ENCODE measurements around the gene POLR2E.

The POLR2E gene

DNA sequence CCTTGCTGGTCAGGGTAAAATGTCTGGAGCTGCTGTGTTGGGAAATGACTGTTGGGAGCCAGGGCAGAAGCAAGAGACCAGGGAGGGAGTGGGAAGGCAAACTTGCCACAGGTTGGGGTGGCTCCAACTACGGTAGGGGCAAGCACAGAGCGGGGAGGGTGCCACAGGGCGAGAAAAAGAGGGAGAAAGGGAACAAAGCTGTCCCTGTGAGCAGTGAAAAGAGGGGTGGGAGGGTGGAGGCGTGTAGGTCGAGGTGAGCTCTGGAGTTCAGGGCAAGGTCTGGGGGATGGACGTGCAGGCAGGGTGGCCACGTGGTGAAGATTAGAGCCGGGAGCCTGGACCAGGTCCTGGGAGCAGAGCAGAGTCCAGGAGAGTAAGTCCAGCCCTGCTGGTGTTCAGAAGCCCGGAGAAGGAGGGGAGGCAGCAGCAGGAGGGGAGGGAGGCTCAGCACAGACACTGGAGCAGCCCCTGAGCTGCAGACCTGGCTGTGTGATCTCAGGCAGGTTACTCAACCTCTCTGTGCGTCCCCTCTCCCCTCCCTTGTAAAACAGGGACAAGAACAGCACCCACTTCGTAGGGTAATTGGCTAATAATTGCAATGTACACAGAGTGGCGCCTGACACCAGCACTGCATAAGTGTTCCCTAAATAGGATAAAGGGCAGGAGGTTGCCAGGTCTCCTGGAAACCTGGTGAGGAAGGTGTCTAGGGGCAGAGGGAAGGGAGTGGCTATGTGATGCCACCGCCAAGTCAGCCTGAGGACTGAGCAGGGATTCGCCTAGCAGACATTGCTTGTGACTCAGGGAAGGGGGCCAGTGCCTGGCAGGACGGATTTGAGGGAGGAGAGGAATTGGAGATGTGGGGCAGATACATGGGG lies 3.2 kb upstream of the POLR2E start:
- Histone ChIP-seq H3K9me3 (ENCODE audit: control insufficient read depth in 1 of 2, low read length in 2 of 2) (no peaks in the 10 kb centered on the region), H3K27ac (ENCODE audit: low read length) (peak overlapping the region; percentile 31), H3K27me3 (ENCODE audit: low read depth, low read length) (no peaks in the 10 kb centered on the region), H3K4me3 (ENCODE audit: low read depth in 1 of 2, low read length in 2 of 2) (no peak overlapping the region), H3K36me3 (ENCODE audit: control insufficient read depth in 1 of 2, insufficient read depth in 2 of 2, low read length in 2 of 2) (peaks cover 0 to 5% of the 10 kb centered on the region in 2 donors), H3K4me1 (ENCODE audit: control insufficient read depth in 1 of 2, insufficient read depth in 2 of 2, low read length in 2 of 2) (peaks cover 17 to 44% of the 10 kb centered on the region in 2 donors)

DNA sequence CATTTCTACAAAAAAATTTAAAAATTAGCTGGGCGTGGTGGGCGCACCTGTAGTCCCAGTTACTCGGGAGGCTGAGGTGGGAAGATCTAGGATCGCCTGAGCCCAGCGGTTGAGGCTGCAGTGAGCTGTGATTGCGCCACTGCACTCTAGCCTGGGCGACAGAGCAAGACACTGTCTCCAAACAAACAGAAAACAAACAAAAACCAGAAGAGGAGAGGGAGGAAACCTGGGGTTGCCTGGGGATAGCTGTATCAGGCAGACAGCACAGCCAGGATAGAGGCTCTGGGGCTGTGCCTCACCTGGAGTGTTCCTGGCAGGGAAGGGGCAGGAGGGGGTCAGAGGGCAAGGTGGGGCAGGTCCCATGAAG lies 2.6 kb upstream of the POLR2E start:
- Histone ChIP-seq H3K9me3 (ENCODE audit: control insufficient read depth in 1 of 2, low read length in 2 of 2) (no peaks in the 10 kb centered on the region), H3K4me1 (ENCODE audit: control insufficient read depth in 1 of 2, insufficient read depth in 2 of 2, low read length in 2 of 2) (peaks cover 12 to 42% of the 10 kb centered on the region in 2 donors), H3K36me3 (ENCODE audit: control insufficient read depth in 1 of 2, insufficient read depth in 2 of 2, low read length in 2 of 2) (peaks cover 0 to 12% of the 10 kb centered on the region in 2 donors), H3K4me3 (ENCODE audit: low read depth in 1 of 2, low read length in 2 of 2) (no peak overlapping the region), H3K27ac (ENCODE audit: low read length) (no peak overlapping the region), H3K27me3 (ENCODE audit: low read depth, low read length) (no peaks in the 10 kb centered on the region)

DNA sequence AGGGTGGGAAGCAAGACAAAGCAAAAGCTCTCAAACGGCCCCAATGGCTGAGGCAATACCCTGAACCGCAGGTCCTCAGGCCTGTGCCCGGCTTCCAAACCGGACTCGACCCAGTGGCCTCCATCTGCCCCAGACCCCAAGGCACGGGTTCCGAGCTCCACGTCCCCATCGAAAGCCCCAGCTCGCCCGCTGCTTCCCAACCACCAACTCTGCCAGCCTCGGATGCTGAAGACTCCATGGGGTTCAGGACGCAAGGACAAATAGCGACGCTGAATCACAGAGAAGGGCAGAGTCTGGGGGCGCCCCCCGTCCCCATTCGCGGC lies 559 bp downstream of the POLR2E start:
- H3K4me1 ChIP-seq (ENCODE audit: control insufficient read depth in 1 of 2, insufficient read depth in 2 of 2, low read length in 2 of 2): peaks cover 7 to 36% of the 10 kb centered on the region in 2 donors
- peak overlapping the region; percentile 84 to 91 for H3K4me3 ChIP-seq (ENCODE audit: low read depth in 1 of 2, low read length in 2 of 2)
- H3K27me3 ChIP-seq (ENCODE audit: low read depth, low read length): no peaks in the 10 kb centered on the region
- H3K9me3 ChIP-seq (ENCODE audit: control insufficient read depth in 1 of 2, low read length in 2 of 2): no peaks in the 10 kb centered on the region
- H3K36me3 ChIP-seq (ENCODE audit: control insufficient read depth in 1 of 2, insufficient read depth in 2 of 2, low read length in 2 of 2): peaks cover 5 to 30% of the 10 kb centered on the region in 2 donors
- H3K27ac ChIP-seq (ENCODE audit: low read length): no peak overlapping the region

DNA sequence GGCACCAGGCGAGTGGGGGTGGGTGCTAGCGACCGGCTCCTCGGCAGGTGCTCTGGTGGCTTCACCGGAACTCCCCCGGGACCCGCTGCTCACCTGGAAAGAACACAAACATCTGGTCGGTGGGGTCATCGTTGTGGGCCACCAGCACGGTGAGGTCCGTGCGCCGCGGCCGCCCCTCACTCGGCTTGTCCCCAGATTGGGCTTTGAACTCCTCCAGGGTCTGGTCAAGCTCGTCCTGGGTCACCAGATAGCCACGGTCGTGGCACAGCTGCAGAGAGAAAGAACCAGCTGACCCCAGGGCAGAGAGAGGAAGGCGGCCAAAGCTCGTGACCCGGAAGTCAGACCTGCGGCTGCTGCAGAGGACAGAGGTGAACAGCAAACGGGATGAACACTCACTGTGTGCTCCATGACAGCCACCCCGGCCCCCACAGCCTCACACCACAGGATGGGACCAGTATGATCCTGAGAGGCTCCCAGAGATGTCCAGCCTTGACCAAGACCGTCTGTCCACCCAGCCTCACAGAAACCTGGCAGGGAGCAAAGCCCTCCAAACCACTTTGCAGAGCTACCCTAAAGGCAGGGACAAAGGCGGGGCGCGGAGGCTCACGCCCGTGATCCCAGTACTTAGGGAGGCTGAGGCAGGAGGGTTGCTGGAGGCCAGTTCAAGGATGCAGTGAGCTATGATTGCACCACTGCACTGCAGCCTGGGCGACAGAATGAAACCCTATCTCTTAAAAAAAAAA lies 1.2 kb downstream of the POLR2E start:
- Histone ChIP-seq H3K27me3 (ENCODE audit: low read depth, low read length) (no peaks in the 10 kb centered on the region), H3K27ac (ENCODE audit: low read length) (no peak overlapping the region), H3K9me3 (ENCODE audit: control insufficient read depth in 1 of 2, low read length in 2 of 2) (no peaks in the 10 kb centered on the region), H3K36me3 (ENCODE audit: control insufficient read depth in 1 of 2, insufficient read depth in 2 of 2, low read length in 2 of 2) (peaks cover 5 to 36% of the 10 kb centered on the region in 2 donors), H3K4me3 (ENCODE audit: low read depth in 1 of 2, low read length in 2 of 2) (peak overlapping the region; percentile 84 to 91), H3K4me1 (ENCODE audit: control insufficient read depth in 1 of 2, insufficient read depth in 2 of 2, low read length in 2 of 2) (peaks cover 6 to 33% of the 10 kb centered on the region in 2 donors)

DNA sequence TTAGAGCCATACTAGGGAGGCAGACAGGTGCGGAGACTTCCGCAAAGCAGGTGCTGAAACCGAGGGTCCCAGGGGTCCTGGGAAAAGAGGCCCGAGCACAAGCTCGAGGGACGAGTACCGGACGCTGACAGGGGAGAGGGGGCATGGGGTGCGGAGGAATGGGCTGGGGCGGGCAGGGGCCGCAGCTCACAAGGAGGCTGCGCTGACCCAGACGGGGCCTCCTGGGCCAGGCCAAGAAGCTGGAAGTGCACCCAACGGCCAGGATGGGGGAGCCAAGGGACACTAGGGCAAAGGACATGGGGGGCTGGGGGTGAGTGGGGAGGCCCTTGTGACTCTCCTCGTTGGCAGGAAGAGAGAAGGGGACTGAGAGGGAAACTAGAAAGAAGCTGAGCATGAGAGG lies 1.8 kb downstream of the POLR2E start:
- peak overlapping the region; percentile 84 to 91 for H3K4me3 ChIP-seq (ENCODE audit: low read depth in 1 of 2, low read length in 2 of 2)
- peaks cover 0 to 28% of the 10 kb centered on the region in 2 donors for H3K4me1 ChIP-seq (ENCODE audit: control insufficient read depth in 1 of 2, insufficient read depth in 2 of 2, low read length in 2 of 2)
- no peaks in the 10 kb centered on the region for H3K27me3 ChIP-seq (ENCODE audit: low read depth, low read length)
- no peaks in the 10 kb centered on the region for H3K9me3 ChIP-seq (ENCODE audit: control insufficient read depth in 1 of 2, low read length in 2 of 2)
- no peak overlapping the region for H3K27ac ChIP-seq (ENCODE audit: low read length)
- peaks cover 5 to 42% of the 10 kb centered on the region in 2 donors for H3K36me3 ChIP-seq (ENCODE audit: control insufficient read depth in 1 of 2, insufficient read depth in 2 of 2, low read length in 2 of 2)

DNA sequence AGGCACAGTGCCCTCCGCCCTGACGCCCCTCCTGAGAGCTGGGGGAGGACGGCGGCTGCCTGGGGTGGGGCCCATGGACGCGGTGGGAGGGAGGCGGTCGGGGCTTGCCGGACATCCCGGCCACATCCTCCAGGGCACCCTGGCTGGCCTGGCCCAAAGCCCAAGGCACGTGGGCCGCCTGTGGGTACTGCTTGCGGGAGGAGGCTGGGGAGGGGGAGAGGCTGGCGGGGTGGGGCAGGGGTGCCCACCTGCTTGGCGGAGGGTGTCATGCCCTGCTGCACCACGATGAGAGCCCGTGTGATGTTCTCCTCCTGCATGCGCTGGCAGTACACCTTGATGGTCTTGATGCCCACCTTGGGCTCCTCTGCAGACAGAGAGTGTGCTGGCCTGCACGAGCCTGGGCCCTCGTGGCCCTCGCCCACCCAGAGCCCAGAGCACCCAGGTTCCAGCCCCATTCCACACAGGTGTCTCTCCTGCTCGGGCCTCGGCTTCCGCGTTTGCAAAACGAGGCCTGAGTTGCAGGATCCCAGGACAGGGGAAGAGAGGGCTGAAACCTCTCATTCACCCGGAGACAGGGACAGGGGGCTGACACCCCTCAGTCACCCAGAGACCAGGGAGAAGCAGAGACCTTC lies 3.5 kb downstream of the POLR2E start:
- no peaks in the 10 kb centered on the region for H3K27me3 ChIP-seq (ENCODE audit: low read depth, low read length)
- no peak overlapping the region for H3K27ac ChIP-seq (ENCODE audit: low read length)
- H3K9me3 ChIP-seq (ENCODE audit: control insufficient read depth in 1 of 2, low read length in 2 of 2): no peaks in the 10 kb centered on the region
- peaks cover 5 to 46% of the 10 kb centered on the region in 2 donors for H3K36me3 ChIP-seq (ENCODE audit: control insufficient read depth in 1 of 2, insufficient read depth in 2 of 2, low read length in 2 of 2)
- H3K4me1 ChIP-seq (ENCODE audit: control insufficient read depth in 1 of 2, insufficient read depth in 2 of 2, low read length in 2 of 2): peaks cover 0 to 28% of the 10 kb centered on the region in 2 donors
- H3K4me3 ChIP-seq (ENCODE audit: low read depth in 1 of 2, low read length in 2 of 2): no peak overlapping the region

DNA sequence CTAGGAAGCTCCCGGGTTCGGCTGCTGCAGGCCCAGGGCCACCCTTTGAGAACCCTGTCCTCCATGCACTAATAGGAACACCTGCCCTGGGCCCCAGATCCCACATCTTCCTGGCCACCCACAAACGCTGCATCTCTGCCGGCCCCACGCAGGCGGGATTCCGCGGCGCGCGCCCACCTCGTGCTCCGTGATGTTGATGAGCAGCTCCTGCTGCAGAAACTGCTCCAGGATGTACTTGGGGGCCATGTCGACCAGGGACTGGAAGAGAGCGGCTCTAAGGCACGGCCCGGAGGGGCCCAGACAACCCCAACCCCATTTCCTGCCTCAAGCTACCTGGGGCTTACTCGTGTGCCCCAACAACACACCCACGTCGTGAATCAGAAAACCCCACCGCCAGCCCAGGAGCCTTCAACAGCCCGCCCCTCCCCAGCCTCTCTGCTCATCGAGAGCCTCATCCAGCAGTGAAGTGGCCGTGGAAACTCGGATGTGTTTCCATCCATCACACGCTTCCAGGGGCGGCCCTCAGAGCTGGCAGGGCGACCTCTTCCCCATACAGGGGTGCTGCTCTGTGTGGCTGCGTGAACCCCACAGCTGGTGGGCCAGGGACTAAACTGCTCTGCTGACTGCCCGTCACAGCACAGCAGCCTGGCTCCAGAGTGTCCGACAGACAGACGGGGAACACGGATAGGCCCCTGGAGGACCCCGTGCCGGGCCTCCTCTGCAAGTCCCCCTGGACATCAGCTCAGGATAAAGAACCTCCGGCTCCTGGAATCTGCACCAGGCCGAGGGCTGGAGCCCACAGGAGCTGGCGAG lies 4.2 kb downstream of the POLR2E start:
- peaks cover 5 to 51% of the 10 kb centered on the region in 2 donors for H3K36me3 ChIP-seq (ENCODE audit: control insufficient read depth in 1 of 2, insufficient read depth in 2 of 2, low read length in 2 of 2)
- no peak overlapping the region for H3K27ac ChIP-seq (ENCODE audit: low read length)
- peaks cover 0 to 27% of the 10 kb centered on the region in 2 donors for H3K4me1 ChIP-seq (ENCODE audit: control insufficient read depth in 1 of 2, insufficient read depth in 2 of 2, low read length in 2 of 2)
- no peaks in the 10 kb centered on the region for H3K27me3 ChIP-seq (ENCODE audit: low read depth, low read length)
- no peak overlapping the region for H3K4me3 ChIP-seq (ENCODE audit: low read depth in 1 of 2, low read length in 2 of 2)
- no peaks in the 10 kb centered on the region for H3K9me3 ChIP-seq (ENCODE audit: control insufficient read depth in 1 of 2, low read length in 2 of 2)

DNA sequence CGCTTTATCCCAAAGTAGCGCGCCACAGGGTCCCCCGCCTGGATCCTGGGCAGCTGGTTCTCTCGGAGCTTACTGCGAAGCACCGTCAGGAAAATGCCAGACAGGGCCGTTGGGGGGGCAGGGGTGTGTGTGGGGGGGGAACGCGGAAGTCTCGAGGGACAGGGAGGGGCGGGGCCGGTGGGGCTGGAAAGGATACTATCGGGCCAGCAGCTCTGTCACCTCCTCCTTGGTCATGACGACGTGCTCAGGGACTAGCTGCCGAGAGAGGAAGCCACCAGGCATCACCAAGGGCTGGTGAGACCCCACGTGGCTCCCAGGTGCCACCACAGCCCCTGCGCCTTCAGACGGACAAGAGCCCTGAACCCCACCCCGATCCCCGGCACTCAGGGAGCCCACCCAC lies 5.3 kb downstream of the POLR2E start:
- Histone ChIP-seq H3K4me3 (ENCODE audit: low read depth in 1 of 2, low read length in 2 of 2) (no peak overlapping the region), H3K9me3 (ENCODE audit: control insufficient read depth in 1 of 2, low read length in 2 of 2) (no peaks in the 10 kb centered on the region), H3K36me3 (ENCODE audit: control insufficient read depth in 1 of 2, insufficient read depth in 2 of 2, low read length in 2 of 2) (peaks cover 5 to 53% of the 10 kb centered on the region in 2 donors), H3K27me3 (ENCODE audit: low read depth, low read length) (no peaks in the 10 kb centered on the region), H3K27ac (ENCODE audit: low read length) (no peak overlapping the region), H3K4me1 (ENCODE audit: control insufficient read depth in 1 of 2, insufficient read depth in 2 of 2, low read length in 2 of 2) (peaks cover 0 to 21% of the 10 kb centered on the region in 2 donors)

DNA sequence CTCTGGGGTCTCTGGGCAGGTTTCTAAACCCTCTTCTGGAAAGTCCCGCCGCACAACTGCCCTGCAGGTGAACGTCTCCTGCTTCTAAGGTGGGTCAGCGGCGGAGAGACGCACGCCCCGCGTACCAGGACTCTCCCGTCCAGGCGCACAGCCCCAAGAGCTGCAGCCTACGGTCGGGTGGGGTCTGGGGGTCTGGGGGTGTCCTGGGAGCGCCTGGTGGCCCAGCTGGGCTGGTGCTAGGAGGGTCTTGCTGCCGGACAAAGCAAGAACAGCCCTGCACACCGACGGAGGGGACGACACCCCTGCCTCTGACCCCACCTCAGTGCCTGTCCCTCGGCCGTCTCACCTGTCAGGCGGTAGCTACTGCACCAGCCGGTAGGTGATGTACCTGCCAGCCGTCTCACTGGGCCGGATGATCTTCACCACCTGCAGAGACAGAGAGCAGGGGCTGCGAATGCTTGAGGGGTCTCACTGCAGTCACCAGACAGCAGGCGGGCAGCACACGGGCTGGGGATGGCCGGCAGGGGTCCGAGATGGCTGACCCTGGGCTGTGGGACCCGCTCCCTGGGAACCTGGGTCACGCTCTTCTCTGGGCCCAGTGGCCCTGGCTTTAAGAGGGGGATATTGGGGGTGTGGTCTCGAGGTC lies 5.9 kb downstream of the POLR2E start:
- no peak overlapping the region for H3K27ac ChIP-seq (ENCODE audit: low read length)
- peaks cover 0 to 17% of the 10 kb centered on the region in 2 donors for H3K4me1 ChIP-seq (ENCODE audit: control insufficient read depth in 1 of 2, insufficient read depth in 2 of 2, low read length in 2 of 2)
- peaks cover 5 to 53% of the 10 kb centered on the region in 2 donors for H3K36me3 ChIP-seq (ENCODE audit: control insufficient read depth in 1 of 2, insufficient read depth in 2 of 2, low read length in 2 of 2)
- no peaks in the 10 kb centered on the region for H3K27me3 ChIP-seq (ENCODE audit: low read depth, low read length)
- H3K9me3 ChIP-seq (ENCODE audit: control insufficient read depth in 1 of 2, low read length in 2 of 2): no peaks in the 10 kb centered on the region
- H3K4me3 ChIP-seq (ENCODE audit: low read depth in 1 of 2, low read length in 2 of 2): no peak overlapping the region

DNA sequence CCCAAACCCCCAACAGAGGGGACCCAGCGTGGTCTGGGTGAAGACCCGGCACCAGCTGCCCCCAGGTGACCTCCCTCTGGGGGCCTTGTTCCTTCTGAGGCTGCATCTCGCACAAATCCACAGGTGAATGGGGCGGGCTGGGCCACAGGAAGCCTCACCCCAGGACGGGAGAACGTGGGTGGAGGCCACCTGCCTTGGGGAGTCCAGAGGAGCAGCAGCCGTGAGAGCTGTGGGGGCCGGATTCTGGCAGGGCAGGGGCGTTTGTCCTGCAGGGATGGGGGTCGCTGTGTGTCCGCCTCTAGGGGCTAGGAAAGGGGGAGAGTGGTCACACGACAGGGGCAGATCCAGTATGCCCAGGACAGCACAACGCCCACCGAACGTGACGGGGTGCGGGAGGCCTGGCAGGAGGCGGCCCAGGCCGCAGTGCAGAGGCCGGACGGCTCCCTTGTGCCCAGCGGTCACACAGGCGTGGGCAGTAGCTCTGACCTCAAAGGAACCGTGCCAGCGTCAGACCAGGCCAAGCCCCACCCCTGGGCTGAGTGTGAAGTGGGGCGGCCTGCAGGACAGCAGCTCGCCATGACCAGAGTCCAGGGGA lies 6.7 kb downstream of the POLR2E start:
- Histone ChIP-seq H3K4me3 (ENCODE audit: low read depth in 1 of 2, low read length in 2 of 2) (no peak overlapping the region), H3K36me3 (ENCODE audit: control insufficient read depth in 1 of 2, insufficient read depth in 2 of 2, low read length in 2 of 2) (peaks cover 5 to 48% of the 10 kb centered on the region in 2 donors), H3K9me3 (ENCODE audit: control insufficient read depth in 1 of 2, low read length in 2 of 2) (no peaks in the 10 kb centered on the region), H3K27ac (ENCODE audit: low read length) (no peak overlapping the region), H3K27me3 (ENCODE audit: low read depth, low read length) (no peaks in the 10 kb centered on the region), H3K4me1 (ENCODE audit: control insufficient read depth in 1 of 2, insufficient read depth in 2 of 2, low read length in 2 of 2) (peaks cover 0 to 10% of the 10 kb centered on the region in 2 donors)

All from muscle layer of duodenum (tissue), 2 donors.